Fibroblast of skin of abdomen (primary cell): ENCODE results near the gene DUSP16.
A peak's percentile ranks its signal among the peaks of the same experiment; 100 is the strongest.

Experiments used
- DNase-seq: peaks from one replicate; pipeline ENCODE4 v3.0.0-alpha.2; 2013

The DUSP16 gene

DNA sequence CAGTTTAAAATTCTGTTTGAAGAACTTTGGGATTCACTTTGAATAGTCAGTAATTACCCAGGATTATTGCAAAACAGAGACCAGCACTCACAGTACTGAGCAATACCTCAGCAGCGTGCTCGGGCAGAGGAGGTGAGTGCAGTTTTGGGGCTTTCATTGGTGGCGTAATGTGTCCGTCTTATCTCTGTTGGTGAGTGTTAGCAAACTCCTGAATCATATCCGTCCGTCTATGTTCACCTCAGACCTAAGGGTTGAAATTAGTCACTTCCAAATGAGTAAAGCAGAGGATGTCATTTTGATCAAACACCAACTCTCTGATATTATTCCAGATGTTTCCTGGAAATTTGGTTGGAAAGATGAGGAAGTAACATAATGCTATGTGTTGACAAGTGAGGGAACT lies 123.0 kb downstream of the DUSP16 start:
- no peak for DNase-seq

- no peak for DNase-seq
Measured at GRCh38 chr12:12436831-12437345, 125.8 kb downstream of the DUSP16 start.

DNA sequence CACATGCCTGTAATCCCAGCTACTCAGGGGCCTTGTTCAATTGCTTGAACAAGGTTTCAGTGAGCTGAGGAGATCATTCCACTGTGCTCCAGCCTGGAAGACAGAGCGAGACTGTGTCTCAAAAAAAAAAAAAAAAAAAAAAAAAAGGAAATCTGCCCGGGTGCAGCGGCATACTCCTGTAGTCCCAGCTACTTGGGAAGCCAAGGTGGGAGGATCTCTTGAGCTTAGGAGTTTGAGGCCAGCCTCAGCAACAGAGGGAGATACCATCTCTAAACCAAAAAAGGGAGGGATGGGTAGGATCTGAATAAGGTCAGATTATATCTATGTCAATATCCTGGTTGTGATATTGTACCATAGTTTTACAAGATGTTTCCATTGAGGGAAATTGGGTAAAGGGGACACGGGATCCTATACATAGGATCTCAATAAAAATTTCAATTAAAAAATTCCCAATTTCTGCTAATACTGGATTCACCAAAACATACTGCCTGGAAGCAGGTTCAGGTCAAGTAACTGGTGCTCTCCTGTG lies 129.4 kb downstream of the DUSP16 start:
- no peak for DNase-seq

GRCh38 chr12:12432364-12432763 lies 130.3 kb downstream of the DUSP16 start:
- peak; percentile 68 for DNase-seq

- DNase-seq: peak; percentile 26
Measured at GRCh38 chr12:12428961-12429657, 133.6 kb downstream of the DUSP16 start.

DNA sequence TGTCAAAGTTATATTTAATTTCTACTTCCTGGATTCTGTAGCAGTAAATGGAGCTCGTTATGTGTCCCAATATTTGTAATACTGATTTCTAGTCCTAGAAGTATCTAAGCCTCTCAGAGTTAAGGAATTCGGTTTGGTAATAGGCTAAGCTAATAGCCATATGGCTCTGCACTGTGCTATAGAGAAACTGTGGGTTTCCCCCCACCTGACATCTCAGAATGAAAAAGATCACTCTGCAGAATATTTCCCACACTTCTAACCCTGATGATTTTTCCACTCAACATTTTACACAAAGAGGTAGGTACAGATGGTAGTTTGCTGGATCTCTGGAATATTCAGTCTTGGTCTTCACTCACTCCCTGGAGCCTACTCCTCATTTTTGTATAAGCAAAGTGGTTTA lies 134.6 kb downstream of the DUSP16 start:
- no peak for DNase-seq

DNA sequence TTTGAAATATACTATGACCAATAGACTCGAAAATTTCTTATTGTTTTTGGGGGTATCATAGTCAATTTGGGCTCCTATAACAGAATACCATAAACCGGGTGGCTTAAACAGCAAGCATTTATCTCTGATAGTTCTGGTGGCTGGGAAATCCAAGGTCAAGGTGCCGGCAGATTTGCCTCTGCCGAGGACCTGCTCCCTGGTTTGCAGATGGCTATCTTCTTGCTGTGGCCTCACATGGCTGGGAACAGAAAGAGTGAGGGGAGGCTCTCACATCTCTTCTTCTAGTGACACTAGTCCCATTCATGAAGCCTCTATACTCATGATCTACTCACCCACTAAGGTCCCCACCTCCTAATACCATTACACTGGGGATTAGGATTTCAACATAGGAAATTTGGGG lies 135.1 kb downstream of the DUSP16 start:
- DNase-seq: no peak

DNA sequence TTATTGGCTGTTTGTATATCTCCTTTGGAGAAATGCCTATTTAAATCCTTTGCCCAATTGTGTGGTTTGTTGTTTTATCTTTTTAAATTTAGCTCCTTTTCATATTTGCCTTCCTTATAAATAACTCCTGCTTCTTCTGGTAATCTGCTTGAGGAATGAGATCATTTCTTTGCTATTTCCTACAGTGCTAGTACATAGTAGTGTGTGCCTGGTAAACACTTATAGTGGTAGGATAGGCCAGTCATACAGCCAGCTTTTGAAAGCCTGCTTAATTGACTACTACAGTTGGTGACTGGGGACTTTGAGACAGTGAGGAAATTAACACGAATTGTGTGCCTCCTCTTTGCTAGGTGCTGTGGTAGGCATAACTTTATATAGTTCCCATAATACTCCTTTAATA lies 137.0 kb downstream of the DUSP16 start:
- peak; percentile 31 for DNase-seq

- DNase-seq: peak; percentile 41
Measured at GRCh38 chr12:12425001-12425400, 137.7 kb downstream of the DUSP16 start.
